Type B pancreatic cell (in vitro differentiated cells): Measurements from ENCODE around the gene DGCR2. TPM values are rescaled to one million over a fixed set of nuclear protein-coding genes. Genes with fewer than 3 reads are reported as not detected.

Experiments used
- DNase-seq: peaks from one replicate; pipeline ENCODE4 v3.0.0; 2021; ENCODE audit warnings: mixed read lengths; ENCODE audit not compliant: unreplicated experiment; ENCODE audit errors: extremely low spot score
- H3K27ac Mint-ChIP-seq: 2 replicates; pipeline ENCODE4 v1.8.0; 2021; ENCODE audit warnings: mild to moderate bottlenecking, mixed read lengths
- H3K27me3 Mint-ChIP-seq: 2 replicates; pipeline ENCODE4 v1.8.0; 2021; ENCODE audit warnings: mixed read lengths
- H3K36me3 Mint-ChIP-seq: 2 replicates; pipeline ENCODE4 v1.8.0; 2021; ENCODE audit warnings: mixed read lengths
- H3K4me1 Mint-ChIP-seq: one replicate; pipeline ENCODE4 v1.8.0; 2021; ENCODE audit warnings: mixed read lengths; ENCODE audit not compliant: unreplicated experiment
- H3K4me3 Mint-ChIP-seq: 2 replicates; pipeline ENCODE4 v1.8.0; 2021; ENCODE audit warnings: mild to moderate bottlenecking, mixed read lengths
- H3K9me3 Mint-ChIP-seq: 2 replicates; pipeline ENCODE4 v1.8.0; 2021; ENCODE audit warnings: mixed read lengths
- total RNA-seq: library from RNA; stranded (reverse); gene quantifications from 2 replicates; pipeline ENCODE4 v1.2.1, GENCODE V29; 2021; ENCODE audit warnings: low replicate concordance
- TF ChIP-seq, protein P1 (sequence below): fragments of 200-600 bp; sonication (generic); conservative IDR thresholded peaks from 2 replicates; pipeline ENCODE4 v1.5.0; 2021; ENCODE audit warnings: antibody characterized with exemption, mild to moderate bottlenecking

Gene DGCR2
- total RNA-seq, 1 donor from 2014 or later: 83.1 TPM

DNA sequence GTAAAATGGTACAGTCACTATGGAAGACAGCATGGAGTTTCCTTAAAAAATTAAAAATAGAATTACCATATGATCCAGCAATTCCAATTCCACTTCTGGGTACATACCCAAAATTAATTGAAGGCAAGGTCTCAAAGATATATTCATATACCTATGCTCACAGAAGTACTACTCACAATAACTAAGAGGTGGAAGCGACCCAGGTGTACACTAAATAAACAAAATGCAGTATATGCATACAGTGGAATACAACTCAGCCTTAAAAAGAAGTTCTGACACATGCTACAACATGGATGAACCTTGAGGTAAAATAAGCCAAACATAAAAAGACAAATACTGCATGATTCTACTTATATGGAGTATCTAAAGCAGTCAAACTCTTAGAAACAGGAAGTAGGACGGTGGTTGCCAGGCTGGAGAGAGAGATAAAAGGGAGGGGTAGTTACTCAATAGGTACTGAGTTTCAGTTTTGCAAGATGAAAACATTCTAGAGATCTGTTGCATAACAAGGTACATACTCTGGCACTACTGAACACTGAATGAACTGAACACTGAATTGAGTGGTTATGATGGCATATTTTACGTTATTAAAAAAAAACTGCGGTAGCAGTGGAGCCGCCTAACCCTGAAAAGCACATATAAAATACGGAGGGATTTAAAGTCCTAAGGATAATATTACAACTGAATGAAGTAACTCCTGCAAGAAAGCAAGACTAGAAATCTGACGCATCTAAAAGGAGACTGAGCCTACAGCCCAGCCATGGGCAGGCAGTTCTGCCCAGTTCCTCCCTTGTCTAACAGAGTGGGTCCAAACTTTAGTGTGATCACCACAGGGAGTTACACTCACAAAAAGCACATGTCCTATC, 12.8 kb downstream of the DGCR2 start:
- no peak for DNase-seq
- Mint-ChIP-seq H3K4me1 (peaks cover 38% of the 10 kb centered on the region), H3K4me3 (no peak overlapping the region), H3K27me3 (no peaks in the 10 kb centered on the region), H3K9me3 (no peaks in the 10 kb centered on the region), H3K36me3 (no peaks in the 10 kb centered on the region), H3K27ac (peak overlapping the region; percentile 88)
- TF ChIP-seq, protein P1, sequence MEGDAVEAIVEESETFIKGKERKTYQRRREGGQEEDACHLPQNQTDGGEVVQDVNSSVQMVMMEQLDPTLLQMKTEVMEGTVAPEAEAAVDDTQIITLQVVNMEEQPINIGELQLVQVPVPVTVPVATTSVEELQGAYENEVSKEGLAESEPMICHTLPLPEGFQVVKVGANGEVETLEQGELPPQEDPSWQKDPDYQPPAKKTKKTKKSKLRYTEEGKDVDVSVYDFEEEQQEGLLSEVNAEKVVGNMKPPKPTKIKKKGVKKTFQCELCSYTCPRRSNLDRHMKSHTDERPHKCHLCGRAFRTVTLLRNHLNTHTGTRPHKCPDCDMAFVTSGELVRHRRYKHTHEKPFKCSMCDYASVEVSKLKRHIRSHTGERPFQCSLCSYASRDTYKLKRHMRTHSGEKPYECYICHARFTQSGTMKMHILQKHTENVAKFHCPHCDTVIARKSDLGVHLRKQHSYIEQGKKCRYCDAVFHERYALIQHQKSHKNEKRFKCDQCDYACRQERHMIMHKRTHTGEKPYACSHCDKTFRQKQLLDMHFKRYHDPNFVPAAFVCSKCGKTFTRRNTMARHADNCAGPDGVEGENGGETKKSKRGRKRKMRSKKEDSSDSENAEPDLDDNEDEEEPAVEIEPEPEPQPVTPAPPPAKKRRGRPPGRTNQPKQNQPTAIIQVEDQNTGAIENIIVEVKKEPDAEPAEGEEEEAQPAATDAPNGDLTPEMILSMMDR: no peak

- Mint-ChIP-seq H3K4me1 (peaks cover 43% of the 10 kb centered on the region), H3K27ac (peak overlapping the region; percentile 88), H3K9me3 (no peaks in the 10 kb centered on the region), H3K4me3 (no peak overlapping the region), H3K36me3 (no peaks in the 10 kb centered on the region), H3K27me3 (no peaks in the 10 kb centered on the region)
- TF ChIP-seq, protein P1: no peak
- DNase-seq: no peak
These were observed 13.4 kb downstream of the DGCR2 start for GRCh38 chr22:19108807-19109197.

DNA sequence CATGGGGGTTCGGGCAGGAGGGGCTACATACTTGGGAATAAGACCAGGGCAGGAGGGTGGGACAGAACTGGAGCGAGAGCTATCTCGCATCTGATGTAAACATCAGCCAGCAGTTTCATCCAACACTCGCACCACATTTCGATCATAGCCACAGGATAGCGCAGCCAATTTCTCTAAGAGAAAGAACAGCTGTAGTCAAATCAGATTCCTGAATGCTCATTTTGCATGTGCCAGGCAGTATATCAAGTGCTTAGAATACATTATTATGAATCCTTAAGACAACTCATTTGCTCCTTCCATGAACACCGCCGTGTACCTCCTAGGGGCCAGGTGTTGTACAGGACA, 14.5 kb downstream of the DGCR2 start:
- Mint-ChIP-seq H3K9me3 (no peaks in the 10 kb centered on the region), H3K27ac (peak overlapping the region; percentile 57), H3K27me3 (no peaks in the 10 kb centered on the region), H3K4me1 (peaks cover 43% of the 10 kb centered on the region), H3K36me3 (no peaks in the 10 kb centered on the region), H3K4me3 (no peak overlapping the region)
- TF ChIP-seq, protein P1: no peak
- DNase-seq: no peak

DNA sequence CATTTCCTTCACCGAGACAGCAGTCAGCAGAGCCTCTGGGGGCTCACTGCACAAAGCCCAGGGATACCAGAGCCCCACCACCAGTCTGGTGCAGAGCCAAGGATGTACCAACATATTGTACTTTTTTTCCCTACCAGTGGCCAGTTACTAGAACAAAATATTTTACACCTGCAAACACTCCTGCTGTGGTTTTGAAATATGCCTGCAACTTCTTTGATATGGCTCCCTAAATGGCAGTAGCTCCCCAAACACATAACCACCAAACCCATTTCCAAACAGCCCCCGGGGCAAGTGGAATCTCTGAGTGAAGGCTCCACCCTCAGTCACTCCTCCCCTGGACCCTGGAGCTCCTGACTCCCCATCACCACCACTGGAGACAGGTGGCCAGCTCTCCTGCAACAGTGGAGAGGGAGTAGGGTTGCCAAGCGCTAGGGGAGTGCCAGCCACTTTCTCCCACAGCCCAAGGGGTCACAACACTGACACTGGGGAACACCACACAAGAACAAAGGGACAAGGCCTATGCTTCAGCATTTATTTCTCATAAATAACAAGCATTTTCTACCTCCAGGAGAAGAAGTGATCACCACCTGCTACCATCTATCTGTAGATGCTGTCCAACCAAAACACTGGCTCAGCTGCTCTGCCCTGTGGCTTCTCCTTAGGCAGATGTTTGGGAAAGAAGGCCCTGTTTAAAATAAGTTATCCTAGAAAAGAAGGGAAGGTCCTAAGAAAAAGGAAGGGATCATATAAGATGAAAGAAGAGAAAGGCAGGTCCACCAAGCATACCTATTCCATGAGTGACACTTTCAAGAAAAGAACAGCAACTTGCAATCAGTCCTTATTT, 15.1 kb downstream of the DGCR2 start:
- Mint-ChIP-seq H3K9me3 (no peaks in the 10 kb centered on the region), H3K4me3 (no peak overlapping the region), H3K4me1 (peaks cover 43% of the 10 kb centered on the region), H3K36me3 (no peaks in the 10 kb centered on the region), H3K27ac (peak overlapping the region; percentile 57), H3K27me3 (no peaks in the 10 kb centered on the region)
- DNase-seq: no peak
- TF ChIP-seq, protein P1: no peak

DNA sequence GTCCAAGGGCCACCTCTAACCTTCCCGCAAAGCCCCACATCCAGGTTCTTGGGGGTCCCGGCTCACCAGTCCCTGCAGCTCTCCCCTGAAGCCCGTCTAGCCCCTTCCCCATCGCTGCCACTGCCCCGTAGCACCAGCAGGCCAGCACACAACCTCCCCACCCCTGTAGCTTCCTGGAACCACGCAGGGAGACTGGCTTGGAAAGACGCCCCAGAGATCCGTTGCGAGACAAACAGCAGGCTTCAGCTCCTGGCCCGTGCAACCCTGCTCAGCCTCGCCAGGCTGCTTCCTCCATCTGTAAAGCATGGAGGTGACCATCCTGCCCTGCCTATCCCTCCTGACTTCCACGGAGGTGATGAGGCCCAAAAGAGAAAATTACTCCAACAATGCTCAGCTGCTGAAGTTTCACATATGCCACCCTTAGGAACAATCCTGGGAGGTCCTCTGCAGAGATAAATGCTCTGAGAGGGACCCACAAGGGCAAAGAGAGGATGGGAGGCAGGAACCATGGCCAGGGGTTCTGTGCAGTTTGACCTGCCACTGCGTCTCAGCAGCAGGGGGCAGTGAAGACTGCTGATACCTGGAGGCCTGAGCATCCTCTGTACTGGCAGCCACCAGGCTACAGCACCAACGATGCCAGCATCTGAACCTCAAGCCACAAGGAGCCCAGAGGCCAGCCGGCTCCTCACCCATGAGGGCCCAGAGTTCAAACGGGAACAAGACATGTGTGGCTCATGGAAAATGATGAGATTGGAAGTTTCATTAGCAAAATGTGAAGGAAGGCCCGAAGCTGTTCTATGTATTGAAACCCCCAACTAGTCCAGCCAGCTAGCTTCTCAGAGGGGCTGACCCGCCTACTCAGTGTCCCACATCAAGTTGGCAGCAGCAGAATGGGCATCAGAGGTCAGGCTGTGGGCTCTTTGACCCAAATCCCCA, 16.1 kb downstream of the DGCR2 start:
- Mint-ChIP-seq H3K4me3 (no peak overlapping the region), H3K4me1 (peaks cover 40% of the 10 kb centered on the region), H3K9me3 (no peaks in the 10 kb centered on the region), H3K36me3 (no peaks in the 10 kb centered on the region), H3K27ac (no peak overlapping the region), H3K27me3 (no peaks in the 10 kb centered on the region)
- TF ChIP-seq, protein P1: peak; percentile 34
- no peak for DNase-seq
